DND-41 (cell line): ENCODE measurements around the gene ABCC4.

Experiments used
- ATAC-seq: fragments of 200-7000 bp; cut with Tn5 transposase; 3 replicates; pipeline ENCODE4 v1.9.1; 2021; ENCODE audit warnings: low read depth; ENCODE audit not compliant: insufficient read depth
- DNase-seq: peaks from one replicate; pipeline ENCODE4 v3.0.0-alpha.2; 2020
- H2AFZ ChIP-seq: 2 replicates; pipeline ENCODE4 v1.6.0; 2012; ENCODE audit warnings: low read depth, low read length
- H3K27ac ChIP-seq: 2 replicates; pipeline ENCODE4 v1.5.1; 2012; ENCODE audit warnings: low read length, inconsistent platforms
- H3K27me3 ChIP-seq: fragments of 200-600 bp; sonication (generic); 2 replicates; pipeline ENCODE4 v1.6.0; 2012; ENCODE audit warnings: low read length, mild to moderate bottlenecking, inconsistent platforms; ENCODE audit not compliant: insufficient read depth, poor library complexity
- H3K36me3 ChIP-seq: 2 replicates; pipeline ENCODE4 v1.5.1; 2012; ENCODE audit warnings: low read length, inconsistent platforms; ENCODE audit not compliant: insufficient read depth
- H3K4me1 ChIP-seq: 2 replicates; pipeline ENCODE4 v1.5.1; 2012; ENCODE audit warnings: mild to moderate bottlenecking, low read length; ENCODE audit not compliant: insufficient read depth
- H3K4me2 ChIP-seq: 2 replicates; pipeline ENCODE4 v1.6.0; 2012; ENCODE audit warnings: mild to moderate bottlenecking, moderate library complexity, low read length, inconsistent platforms; ENCODE audit not compliant: insufficient read depth
- H3K4me3 ChIP-seq, 2 experiments: fragments of 200-600 bp in 1 of 2; shearing (Covaris generic) in 1 of 2; 2 replicates each; pipeline ENCODE4 v1.5.1; 2012 to 2016; ENCODE audit warnings: inconsistent platforms in 2 of 2, low read length in 2 of 2, mild to moderate bottlenecking in 2 of 2, low read depth in 1 of 2, moderate library complexity in 1 of 2
- H3K79me2 ChIP-seq: 2 replicates; pipeline ENCODE4 v1.6.0; 2012; ENCODE audit warnings: low read length, inconsistent platforms; ENCODE audit not compliant: insufficient read depth
- H3K9ac ChIP-seq: 2 replicates; pipeline ENCODE4 v1.6.0; 2012; ENCODE audit warnings: low read depth, mild to moderate bottlenecking, inconsistent platforms, low read length, moderate library complexity
- H3K9me3 ChIP-seq: 2 replicates; pipeline ENCODE4 v1.5.1; 2012; ENCODE audit warnings: low read length, moderate library complexity, mild to moderate bottlenecking, inconsistent platforms; ENCODE audit not compliant: insufficient read depth, severe bottlenecking
- H4K20me1 ChIP-seq: 2 replicates; pipeline ENCODE4 v1.6.0; 2012; ENCODE audit warnings: low read length; ENCODE audit not compliant: insufficient read depth
- EZH2 ChIP-seq: IDR thresholded peaks from 3 replicates; pipeline ENCODE4 v1.6.1; 2012; ENCODE audit warnings: borderline replicate concordance, low read depth, mild to moderate bottlenecking, moderate library complexity, low read length, inconsistent platforms; ENCODE audit not compliant: severe bottlenecking
- TF ChIP-seq, protein P1 (sequence below): IDR thresholded peaks from 2 replicates; pipeline ENCODE4 v1.5.1; 2012; ENCODE audit warnings: borderline replicate concordance, low read length, moderate library complexity, mild to moderate bottlenecking; ENCODE audit not compliant: poor library complexity, severe bottlenecking; ENCODE audit errors: extremely low read depth

The ABCC4 gene

DNA sequence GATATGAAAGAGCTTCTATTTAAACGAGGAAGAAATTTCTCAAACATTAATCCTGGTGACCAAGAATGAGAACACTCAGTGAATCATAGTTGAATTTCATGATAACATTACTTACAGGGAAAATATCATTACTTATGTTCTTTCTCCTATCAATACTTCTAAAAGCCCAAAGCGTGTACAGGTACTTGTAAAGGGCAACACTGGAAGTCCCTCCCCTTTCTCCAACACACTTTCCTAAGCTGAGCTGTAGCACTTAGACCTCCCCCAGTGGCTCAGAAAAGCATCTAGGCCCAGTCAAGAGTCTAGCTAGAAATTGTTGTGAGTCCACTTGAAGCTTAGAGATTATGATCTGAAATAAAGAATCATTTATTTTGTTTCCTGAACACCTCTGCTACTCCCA, 150.7 kb downstream of the ABCC4 start:
- TF ChIP-seq, protein P1, sequence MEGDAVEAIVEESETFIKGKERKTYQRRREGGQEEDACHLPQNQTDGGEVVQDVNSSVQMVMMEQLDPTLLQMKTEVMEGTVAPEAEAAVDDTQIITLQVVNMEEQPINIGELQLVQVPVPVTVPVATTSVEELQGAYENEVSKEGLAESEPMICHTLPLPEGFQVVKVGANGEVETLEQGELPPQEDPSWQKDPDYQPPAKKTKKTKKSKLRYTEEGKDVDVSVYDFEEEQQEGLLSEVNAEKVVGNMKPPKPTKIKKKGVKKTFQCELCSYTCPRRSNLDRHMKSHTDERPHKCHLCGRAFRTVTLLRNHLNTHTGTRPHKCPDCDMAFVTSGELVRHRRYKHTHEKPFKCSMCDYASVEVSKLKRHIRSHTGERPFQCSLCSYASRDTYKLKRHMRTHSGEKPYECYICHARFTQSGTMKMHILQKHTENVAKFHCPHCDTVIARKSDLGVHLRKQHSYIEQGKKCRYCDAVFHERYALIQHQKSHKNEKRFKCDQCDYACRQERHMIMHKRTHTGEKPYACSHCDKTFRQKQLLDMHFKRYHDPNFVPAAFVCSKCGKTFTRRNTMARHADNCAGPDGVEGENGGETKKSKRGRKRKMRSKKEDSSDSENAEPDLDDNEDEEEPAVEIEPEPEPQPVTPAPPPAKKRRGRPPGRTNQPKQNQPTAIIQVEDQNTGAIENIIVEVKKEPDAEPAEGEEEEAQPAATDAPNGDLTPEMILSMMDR, result no peak
- TF ChIP-seq EZH2, result no peak

DNA sequence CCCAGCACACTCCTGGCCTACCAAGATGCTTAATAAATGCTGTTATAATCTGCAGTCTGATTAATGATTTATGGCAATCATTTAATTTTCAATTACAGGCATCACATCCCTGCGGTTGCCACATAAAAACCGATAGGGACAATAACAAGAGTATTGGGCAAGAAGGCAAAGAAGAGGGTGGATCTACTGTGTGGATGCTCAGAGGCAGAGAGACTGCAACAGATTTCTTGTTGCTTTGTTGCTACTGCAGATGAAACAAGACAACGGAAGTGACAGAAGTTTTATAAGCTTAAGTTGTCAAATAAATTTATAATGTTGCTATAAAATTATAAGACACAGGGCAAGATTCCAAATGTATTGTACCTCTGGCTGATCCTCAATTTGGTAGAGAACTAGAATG, 154.8 kb downstream of the ABCC4 start:
- no peak for DNase-seq
- no peak overlapping the region for H2AFZ ChIP-seq
- H3K79me2 ChIP-seq, result no peaks in the 10 kb centered on the region
- no peaks in the 10 kb centered on the region for H3K36me3 ChIP-seq
- H3K9ac ChIP-seq, result no peak overlapping the region
- H3K4me3 ChIP-seq, result no peak overlapping the region
- no peak for ATAC-seq
- TF ChIP-seq, protein P1, result no peak
- H3K27ac ChIP-seq, result no peak overlapping the region
- no peak overlapping the region for H3K4me2 ChIP-seq
- no peaks in the 10 kb centered on the region for H3K4me1 ChIP-seq
- no peaks in the 10 kb centered on the region for H4K20me1 ChIP-seq
- H3K27me3 ChIP-seq, result no peaks in the 10 kb centered on the region
- no peaks in the 10 kb centered on the region for H3K9me3 ChIP-seq

More for the DNA sequence above, 150.7 kb downstream of the ABCC4 start:
- Histone ChIP-seq H3K9me3 (no peaks in the 10 kb centered on the region), H4K20me1 (no peaks in the 10 kb centered on the region), H3K27me3 (no peaks in the 10 kb centered on the region), H2AFZ (no peak overlapping the region), H3K9ac (no peak overlapping the region), H3K4me3 (no peak overlapping the region), H3K4me1 (no peaks in the 10 kb centered on the region), H3K79me2 (no peaks in the 10 kb centered on the region), H3K4me2 (no peak overlapping the region), H3K36me3 (no peaks in the 10 kb centered on the region), H3K27ac (no peak overlapping the region)
- ATAC-seq, result no peak
- DNase-seq, result no peak

DNA sequence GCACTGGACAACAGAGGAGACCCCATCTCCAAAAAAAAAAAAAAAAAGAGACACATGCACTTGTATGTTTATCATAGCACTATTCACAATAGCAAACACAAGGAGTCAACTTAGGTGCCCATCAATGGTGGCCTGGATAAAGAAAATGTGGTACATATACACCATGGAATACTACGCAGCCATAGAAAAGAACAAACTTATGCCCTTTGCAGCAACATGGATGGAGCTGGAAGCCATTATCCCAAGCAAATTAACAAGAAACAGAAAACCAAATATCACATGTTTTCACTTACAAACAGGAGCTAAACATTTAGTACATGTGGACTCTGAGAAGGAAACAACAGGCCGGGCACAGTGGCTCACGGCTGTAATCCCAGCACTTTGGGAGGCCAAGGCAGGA, 155.7 kb downstream of the ABCC4 start:
- no peaks in the 10 kb centered on the region for H3K4me1 ChIP-seq
- no peak overlapping the region for H3K4me3 ChIP-seq
- TF ChIP-seq, protein P1, result no peak
- TF ChIP-seq EZH2, result no peak
- H3K36me3 ChIP-seq, result no peaks in the 10 kb centered on the region
- no peaks in the 10 kb centered on the region for H3K79me2 ChIP-seq
- H3K27ac ChIP-seq, result no peak overlapping the region
- H3K27me3 ChIP-seq, result no peaks in the 10 kb centered on the region
- H3K9me3 ChIP-seq, result no peaks in the 10 kb centered on the region
- DNase-seq, result no peak
- no peak overlapping the region for H3K9ac ChIP-seq
- no peak overlapping the region for H3K4me2 ChIP-seq
- H4K20me1 ChIP-seq, result no peaks in the 10 kb centered on the region
- H2AFZ ChIP-seq, result no peak overlapping the region
- no peak for ATAC-seq

DNA sequence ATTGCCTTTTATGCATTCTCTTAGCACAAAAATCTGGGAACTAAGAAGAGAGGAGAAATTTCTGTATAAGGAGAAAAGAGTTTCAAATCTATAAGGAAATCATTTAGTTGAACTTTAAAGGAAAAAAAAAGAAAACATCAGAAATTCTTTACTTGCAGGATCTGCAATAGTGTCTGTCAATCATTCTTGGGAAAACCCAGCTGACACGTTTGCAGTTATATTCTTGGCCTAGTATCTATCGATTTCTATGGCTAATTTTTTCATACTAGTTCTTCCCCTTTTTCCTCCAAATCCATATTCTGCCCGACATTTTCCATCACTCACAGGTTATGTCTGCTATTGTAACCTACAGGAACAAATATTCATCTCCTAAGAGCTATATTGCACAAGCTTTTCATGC, 160.7 kb downstream of the ABCC4 start:
- Histone ChIP-seq H2AFZ (no peak overlapping the region), H3K4me1 (no peaks in the 10 kb centered on the region), H3K27me3 (no peaks in the 10 kb centered on the region), H3K27ac (no peak overlapping the region), H3K36me3 (no peaks in the 10 kb centered on the region), H3K4me3 (no peak overlapping the region), H3K79me2 (no peaks in the 10 kb centered on the region), H3K9ac (no peak overlapping the region), H4K20me1 (no peaks in the 10 kb centered on the region), H3K4me2 (no peak overlapping the region), H3K9me3 (no peaks in the 10 kb centered on the region)
- TF ChIP-seq, protein P1, result no peak
- TF ChIP-seq EZH2, result no peak
- DNase-seq (no peak), ATAC-seq (no peak)
